Gastrocnemius medialis (tissue), 4 donors: ENCODE data around the gene CTIF. TPM values are rescaled to one million over a fixed set of nuclear protein-coding genes. Genes with fewer than 3 reads are reported as not detected.
"Not testable (repeated sequence)": the region's sequence is repeated elsewhere in the genome, so short reads cannot be mapped to it uniquely, and the experiment has no call there.

ENCODE experiments used
- ATAC-seq, 2 donors: fragments of 150-250 bp; one replicate each; pipeline ENCODE4 v1.9.1; 2016
- DNase-seq, 2 donors: peaks; one replicate each; pipeline ENCODE4 v3.0.0-alpha.2; 2019
- H3K27ac ChIP-seq, 4 donors: fragments of 200-600 bp; sonication (generic); 1 replicate in 1 of 4; 2 replicates in 3 of 4; pipeline ENCODE4 v1.5.1; 2016 to 2018; ENCODE audit warnings: mild to moderate bottlenecking in 2 of 4, moderate library complexity in 1 of 4
- H3K27me3 ChIP-seq, 3 donors: fragments of 200-600 bp; sonication (generic) in 2 of 3; 1 replicate in 1 of 3; 2 replicates in 2 of 3; pipeline versions ENCODE4 v1.5.1 to v1.6.0; 2016 to 2019; ENCODE audit warnings: mild to moderate bottlenecking in 1 of 3, moderate library complexity in 1 of 3
- H3K36me3 ChIP-seq, 2 donors: fragments of 200-600 bp; sonication (generic) in 1 of 2; one replicate each; pipeline ENCODE4 v1.5.1; 2017 to 2018
- H3K4me1 ChIP-seq, 2 donors: fragments of 200-600 bp; sonication (generic) in 1 of 2; one replicate each; pipeline ENCODE4 v1.5.1; 2016 to 2017; ENCODE audit warnings: mild to moderate bottlenecking in 2 of 2
- H3K4me3 ChIP-seq, 4 donors: fragments of 200-600 bp; sonication (generic) in 3 of 4; 1 replicate in 1 of 4; 2 replicates in 3 of 4; pipeline ENCODE4 v1.5.1; 2016 to 2019; ENCODE audit warnings: mild to moderate bottlenecking in 2 of 4
- H3K9me3 ChIP-seq, 3 donors: fragments of 200-600 bp; sonication (generic) in 2 of 3; 1 replicate in 1 of 3; 2 replicates in 2 of 3; pipeline ENCODE4 v1.5.1; 2016 to 2019
- CTCF ChIP-seq, 5 experiments: fragments of 450-650 bp in 3 of 5; fragments of 200-600 bp in 2 of 5; sonication (generic) in 2 of 5; IDR thresholded peaks in 4 of 5; conservative IDR thresholded peaks in 1 of 5; 1 replicate in 4 of 5; 2 replicates in 1 of 5; pipeline ENCODE4 v1.5.1; 2016 to 2019; ENCODE audit warnings: antibody characterized with exemption in 5 of 5, mild to moderate bottlenecking in 3 of 5, moderate library complexity in 3 of 5
- POLR2A ChIP-seq, 2 donors: fragments of 450-650 bp; IDR thresholded peaks; one replicate each; pipeline ENCODE4 v1.6.1; 2017; ENCODE audit warnings: antibody characterized with exemption in 2 of 2, mild to moderate bottlenecking in 2 of 2, moderate library complexity in 2 of 2
- in situ Hi-C, 4 donors: fragments of 200-750 bp; cut with MboI; loops; one replicate each; pipeline versions ENCODE4 v1.15.0 to v1.8.0; 2017; ENCODE audit warnings: low sequenced_read_pairs in 4 of 4
- intact Hi-C: fragments of 100-400 bp; cut with DNase I; formaldehyde crosslinking; loops from one replicate; pipeline ENCODE4 v1.15.1; 2023; ENCODE audit warnings: low total_unique reads
- total RNA-seq, 4 donors: library from RNA; depleted of rRNA; stranded (reverse); fragments of >200 nt; gene quantifications; one replicate each; pipeline versions ENCODE4 v1.1.0 to v1.2.3, GENCODE V29; 2016

The CTIF gene
- total RNA-seq, 4 donors from 2014 or later = 20.2 to 35.4 (median 23.1) TPM

GRCh38 chr18:48713309-48713708, 174.5 kb downstream of the CTIF start:
- Histone ChIP-seq H3K27ac (peak overlapping the region; percentile 37 to 66 (median 40)), H3K9me3 (no peaks in the 10 kb centered on the region), H3K4me3 (no peak overlapping the region), H3K36me3 (no peaks in the 10 kb centered on the region), H3K27me3 (no peaks in the 10 kb centered on the region), H3K4me1 (peaks cover 26 to 31% of the 10 kb centered on the region in 2 donors)
- intact Hi-C loops (loop anchor here (2.0 kb wide), 1 partner anchor 31 kb away; no protein-coding TSS in a partner anchor), in situ Hi-C loops (no loop called here)
- DNase-seq (peak; percentile 43 to 70), ATAC-seq (peak; percentile 55 to 68)
- TF ChIP-seq POLR2A (IDR thresholded peaks at IDR 0.05) (no peak), CTCF (IDR thresholded peaks at IDR 0.05 in 4 of 5, conservative IDR thresholded peaks at IDR 0.05 in 1 of 5) (no peak)

GRCh38 chr18:48714873-48715272, 176.0 kb downstream of the CTIF start:
- in situ Hi-C loops = no loop called here
- intact Hi-C loops = no loop called here
- Histone ChIP-seq H3K27ac (no peak overlapping the region), H3K9me3 (no peaks in the 10 kb centered on the region), H3K4me1 (peaks cover 22 to 23% of the 10 kb centered on the region in 2 donors), H3K27me3 (no peaks in the 10 kb centered on the region), H3K36me3 (no peaks in the 10 kb centered on the region), H3K4me3 (no peak overlapping the region)
- DNase-seq (no peak), ATAC-seq (no peak)
- TF ChIP-seq POLR2A (IDR thresholded peaks at IDR 0.05) (no peak), CTCF (IDR thresholded peaks at IDR 0.05 in 4 of 5, conservative IDR thresholded peaks at IDR 0.05 in 1 of 5) (no peak)

GRCh38 chr18:48715711-48716361, 177.0 kb downstream of the CTIF start:
- DNase-seq (peak in 1 of 2 donors; percentile 50), ATAC-seq (no peak)
- Histone ChIP-seq H3K9me3 (no peaks in the 10 kb centered on the region), H3K27ac (no peak overlapping the region), H3K27me3 (no peaks in the 10 kb centered on the region), H3K4me3 (no peak overlapping the region), H3K36me3 (no peaks in the 10 kb centered on the region), H3K4me1 (peaks cover 21 to 23% of the 10 kb centered on the region in 2 donors)
- intact Hi-C loops = no loop called here
- in situ Hi-C loops = no loop called here
- peak in 1 of 2 donors; percentile 24 for TF ChIP-seq POLR2A (IDR thresholded peaks at IDR 0.05)
- no peak for TF ChIP-seq CTCF (IDR thresholded peaks at IDR 0.05 in 4 of 5, conservative IDR thresholded peaks at IDR 0.05 in 1 of 5)

- H3K27ac ChIP-seq, H3K9me3 ChIP-seq, DNase-seq, intact Hi-C loops, H3K36me3 ChIP-seq, H3K4me3 ChIP-seq, in situ Hi-C loops, H3K27me3 ChIP-seq, ATAC-seq: not testable (repeated sequence)
- peaks cover 12 to 27% of the 10 kb centered on the region in 2 donors for H3K4me1 ChIP-seq
Measured at GRCh38 chr18:48717227-48717626, 178.4 kb downstream of the CTIF start.

GRCh38 chr18:48718251-48718959, 179.6 kb downstream of the CTIF start:
- H3K9me3 ChIP-seq = no peaks in the 10 kb centered on the region
- TF ChIP-seq POLR2A (IDR thresholded peaks at IDR 0.05) = no peak
- no peak for TF ChIP-seq CTCF (IDR thresholded peaks at IDR 0.05 in 4 of 5, conservative IDR thresholded peaks at IDR 0.05 in 1 of 5)
- intact Hi-C loops = no loop called here
- H3K27me3 ChIP-seq = no peaks in the 10 kb centered on the region
- no peak overlapping the region for H3K4me3 ChIP-seq
- in situ Hi-C loops = no loop called here
- DNase-seq = no peak
- H3K4me1 ChIP-seq = peaks cover 6 to 27% of the 10 kb centered on the region in 2 donors
- no peaks in the 10 kb centered on the region for H3K36me3 ChIP-seq
- ATAC-seq = no peak
- H3K27ac ChIP-seq = no peak overlapping the region
